Mesenteric fat pad (tissue), 1 donor: Measurements from ENCODE around the gene MESP2. TPM values are rescaled to one million over a fixed set of nuclear protein-coding genes. Genes with fewer than 3 reads are reported as not detected.

ENCODE experiments used
- DNase-seq: peaks from one replicate; pipeline ENCODE4 v3.0.0-alpha.2; 2020; ENCODE audit warnings: low spot score
- long read RNA-seq: library from polyadenylated mRNA; unstranded; transcript quantifications from one replicate; pipeline ENCODE4 v2.0.0, GENCODE V29; 2020
- total RNA-seq: library from RNA; stranded (reverse); fragmentation: NEBNext Ultra II Directional; extraction: Animal tissue kit (Norgen Biotek cat#: 25700); gene quantifications from one replicate; pipeline ENCODE4 v1.2.1, GENCODE V29; 2021
- donor health status: DM: yes; HTN: yes; CAD: no.

The MESP2 gene
- total RNA-seq, result 0.96 TPM
- long read RNA-seq, result 0 reads

- peak; percentile 97 for DNase-seq
Measured at GRCh38 chr15:89776274-89777072, at the start of gene MESP2. Gene MESP2, plus strand, starts transcription at chr15:89776332. Its CDS starts 26 bp downstream, at chr15:89776358.

- no peak for DNase-seq
Measured at GRCh38 chr15:89728254-89728653, 47.9 kb upstream of the MESP2 start.

GRCh38 chr15:89731275-89731674 lies 44.9 kb upstream of the MESP2 start:
- DNase-seq, result peak; percentile 67

GRCh38 chr15:89732451-89733172 lies 43.5 kb upstream of the MESP2 start:
- DNase-seq, result no peak

GRCh38 chr15:89735773-89736172 lies 40.4 kb upstream of the MESP2 start:
- DNase-seq, result peak; percentile 39

GRCh38 chr15:89740137-89740536 lies 36.0 kb upstream of the MESP2 start:
- DNase-seq, result peak; percentile 22

GRCh38 chr15:89743011-89743410 lies 33.1 kb upstream of the MESP2 start:
- no peak for DNase-seq

- DNase-seq, result no peak
Measured at GRCh38 chr15:89743594-89743993, 32.5 kb upstream of the MESP2 start.

- DNase-seq, result no peak
Measured at GRCh38 chr15:89745131-89745530, 31.0 kb upstream of the MESP2 start.

GRCh38 chr15:89745768-89746167 lies 30.4 kb upstream of the MESP2 start:
- DNase-seq, result no peak

- DNase-seq, result no peak
Measured at GRCh38 chr15:89746386-89746780, 29.7 kb upstream of the MESP2 start.

GRCh38 chr15:89747708-89748682 lies 28.1 kb upstream of the MESP2 start:
- DNase-seq, result no peak

- no peak for DNase-seq
Measured at GRCh38 chr15:89749054-89749453, 27.1 kb upstream of the MESP2 start.

GRCh38 chr15:89749526-89749925 lies 26.6 kb upstream of the MESP2 start:
- no peak for DNase-seq

- DNase-seq, result no peak
Measured at GRCh38 chr15:89749951-89750559, 26.1 kb upstream of the MESP2 start.

- DNase-seq, result peak; percentile 97
Measured at GRCh38 chr15:89750560-89751542, 25.3 kb upstream of the MESP2 start, which contains the start of gene MESP1. Gene MESP1, minus strand, starts transcription at chr15:89751249. Its CDS starts 18 bp downstream, at chr15:89751231.

GRCh38 chr15:89751748-89752147 lies 24.4 kb upstream of the MESP2 start:
- DNase-seq, result no peak

GRCh38 chr15:89753855-89754254 lies 22.3 kb upstream of the MESP2 start:
- no peak for DNase-seq

GRCh38 chr15:89754361-89755154 lies 21.6 kb upstream of the MESP2 start:
- no peak for DNase-seq
